ENCODE measurements around the gene EID2.

DNA sequence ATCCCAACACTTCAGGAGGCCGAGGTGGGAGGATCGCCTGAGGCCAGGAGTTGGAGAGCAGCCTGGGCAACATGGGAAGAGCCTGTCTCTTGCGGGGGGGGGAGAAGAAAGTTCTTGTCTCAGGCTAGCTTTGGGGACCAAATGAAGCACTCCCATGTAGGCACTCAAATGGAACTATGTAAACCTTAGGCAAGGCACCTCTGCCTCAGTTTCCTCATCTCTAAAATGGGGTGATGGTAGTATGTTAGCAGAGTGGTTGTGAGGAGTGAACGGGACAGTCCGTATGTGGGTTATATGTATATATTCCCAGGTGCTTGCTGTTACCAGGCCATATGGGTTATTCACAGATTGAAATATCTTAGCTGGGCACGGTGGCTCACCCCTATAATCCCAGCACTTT is 47.7 kb downstream of the EID2 start:
- TF ChIP-seq EZH2 (IDR thresholded peaks at IDR 0.05; ENCODE audit: borderline replicate concordance, low read depth, low read length, poor library complexity, severe bottlenecking), result no peak
- TF ChIP-seq, protein P1, sequence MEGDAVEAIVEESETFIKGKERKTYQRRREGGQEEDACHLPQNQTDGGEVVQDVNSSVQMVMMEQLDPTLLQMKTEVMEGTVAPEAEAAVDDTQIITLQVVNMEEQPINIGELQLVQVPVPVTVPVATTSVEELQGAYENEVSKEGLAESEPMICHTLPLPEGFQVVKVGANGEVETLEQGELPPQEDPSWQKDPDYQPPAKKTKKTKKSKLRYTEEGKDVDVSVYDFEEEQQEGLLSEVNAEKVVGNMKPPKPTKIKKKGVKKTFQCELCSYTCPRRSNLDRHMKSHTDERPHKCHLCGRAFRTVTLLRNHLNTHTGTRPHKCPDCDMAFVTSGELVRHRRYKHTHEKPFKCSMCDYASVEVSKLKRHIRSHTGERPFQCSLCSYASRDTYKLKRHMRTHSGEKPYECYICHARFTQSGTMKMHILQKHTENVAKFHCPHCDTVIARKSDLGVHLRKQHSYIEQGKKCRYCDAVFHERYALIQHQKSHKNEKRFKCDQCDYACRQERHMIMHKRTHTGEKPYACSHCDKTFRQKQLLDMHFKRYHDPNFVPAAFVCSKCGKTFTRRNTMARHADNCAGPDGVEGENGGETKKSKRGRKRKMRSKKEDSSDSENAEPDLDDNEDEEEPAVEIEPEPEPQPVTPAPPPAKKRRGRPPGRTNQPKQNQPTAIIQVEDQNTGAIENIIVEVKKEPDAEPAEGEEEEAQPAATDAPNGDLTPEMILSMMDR (conservative IDR thresholded peaks at IDR 0.05; ENCODE audit: low read depth, low read length), result no peak

Measured in A673 (cell line).